ENCODE data around the gene WWC2. TPM values are rescaled to one million over a fixed set of nuclear protein-coding genes. Genes with fewer than 3 reads are reported as not detected.
"Not testable (repeated sequence)": the region's sequence is repeated elsewhere in the genome, so short reads cannot be mapped to it uniquely, and the experiment has no call there.

The WWC2 gene
- total and polyA plus RNA-seq, 4 donors, result 7.1 to 50.3 (median 24.9) TPM

DNA sequence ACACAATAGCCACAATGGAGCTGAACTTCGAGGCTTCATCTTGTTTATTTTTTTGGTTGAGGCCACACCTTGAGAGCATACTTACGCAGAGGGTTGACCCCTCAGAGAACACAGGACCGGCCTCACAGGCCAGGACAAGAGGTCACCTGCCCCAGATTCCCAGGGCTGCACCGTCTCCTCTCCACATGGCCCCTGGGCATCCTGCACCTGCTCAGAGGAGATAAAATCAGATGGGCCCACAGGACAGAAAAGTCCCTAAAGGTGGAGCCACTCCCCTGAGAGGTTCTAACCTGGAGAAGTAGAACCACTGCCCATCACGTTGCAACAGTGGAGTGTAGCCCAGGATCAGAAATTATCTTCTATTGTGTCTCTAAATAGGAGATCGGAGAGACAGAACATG lies 224.2 kb downstream of the WWC2 start:
- no peaks in the 10 kb centered on the region for H3K27me3 ChIP-seq (ENCODE audit: control insufficient read depth in 1 of 2, insufficient read depth in 2 of 2, low read length in 1 of 2)
- ATAC-seq (ENCODE audit: low FRiP score), result no peak
- 91 to 92% methylated on average over 6 of the region's 6 CpGs for WGBS, 2 donors

DNA sequence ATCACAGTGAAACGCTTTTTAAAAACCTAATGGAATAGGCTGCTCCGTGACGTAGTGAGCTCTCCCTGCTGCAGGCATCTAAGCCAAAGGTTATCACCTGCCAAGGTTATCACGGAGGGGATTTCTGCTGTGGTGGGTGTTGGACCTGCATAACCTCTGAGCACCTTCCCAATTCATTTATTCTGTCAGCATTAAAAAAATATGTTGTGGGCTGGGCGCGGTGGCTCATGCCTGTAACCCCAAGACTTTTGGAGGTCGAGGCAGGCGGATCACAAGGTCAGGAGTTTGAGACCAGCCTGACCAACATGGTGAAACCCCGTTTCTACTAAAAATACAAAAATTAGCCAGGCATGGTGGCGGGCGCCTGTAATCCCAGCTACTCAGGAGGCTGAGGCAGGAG lies 225.0 kb downstream of the WWC2 start:
- intact Hi-C loops (cut with DNase I); H3K27ac ChIP-seq (ENCODE audit: low read depth in 1 of 2, low read length in 2 of 2); H3K4me1 ChIP-seq (ENCODE audit: control insufficient read depth in 1 of 2, insufficient read depth in 2 of 2, low read length in 2 of 2); H3K9me3 ChIP-seq (ENCODE audit: control insufficient read depth, low read length); ATAC-seq (ENCODE audit: low FRiP score); DNase-seq; H3K4me3 ChIP-seq (ENCODE audit: low read length in 2 of 2); H3K27me3 ChIP-seq (ENCODE audit: control insufficient read depth in 1 of 2, insufficient read depth in 2 of 2, low read length in 1 of 2); H3K36me3 ChIP-seq (ENCODE audit: control insufficient read depth in 1 of 2, insufficient read depth in 2 of 2, low read length in 1 of 2): not testable (repeated sequence)
- 95% methylated on average over 11 of the region's 11 CpGs for WGBS, 2 donors

More for the DNA sequence above, 224.2 kb downstream of the WWC2 start:
- DNase-seq, result no peak
- intact Hi-C loops (cut with DNase I), result no loop called here
- no peak overlapping the region for H3K27ac ChIP-seq (ENCODE audit: low read depth in 1 of 2, low read length in 2 of 2)
- no peaks in the 10 kb centered on the region for H3K9me3 ChIP-seq (ENCODE audit: control insufficient read depth, low read length)
- H3K4me3 ChIP-seq (ENCODE audit: low read length in 2 of 2), result no peak overlapping the region
- H3K36me3 ChIP-seq (ENCODE audit: control insufficient read depth in 1 of 2, insufficient read depth in 2 of 2, low read length in 1 of 2), result peaks cover 0 to 2% of the 10 kb centered on the region in 2 donors
- no peaks in the 10 kb centered on the region for H3K4me1 ChIP-seq (ENCODE audit: control insufficient read depth in 1 of 2, insufficient read depth in 2 of 2, low read length in 2 of 2)

DNA sequence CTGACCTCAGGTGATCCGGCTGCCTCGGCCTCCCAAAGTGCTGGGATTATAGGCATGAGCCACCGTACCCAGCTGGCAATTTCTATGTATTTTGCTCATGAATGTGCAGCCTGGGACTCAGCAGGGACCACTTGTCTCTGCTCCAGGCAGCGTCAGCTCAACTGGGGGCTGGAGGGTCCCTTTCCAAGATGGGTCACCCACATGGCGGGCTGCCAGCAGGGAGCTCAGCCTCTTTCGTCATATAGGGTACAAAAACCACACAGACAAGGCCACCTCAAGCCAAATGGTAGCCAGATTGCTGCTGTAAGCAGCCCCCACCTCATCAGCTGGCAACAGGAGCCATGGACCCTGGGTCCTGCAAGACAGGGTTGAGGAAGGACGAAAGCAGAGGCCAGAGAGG lies 225.6 kb downstream of the WWC2 start:
- 92% methylated on average over 7 of the region's 7 CpGs for WGBS, 2 donors
- H3K9me3 ChIP-seq (ENCODE audit: control insufficient read depth, low read length), result peaks cover 2% of the 10 kb centered on the region
- intact Hi-C loops (cut with DNase I), result no loop called here

DNA sequence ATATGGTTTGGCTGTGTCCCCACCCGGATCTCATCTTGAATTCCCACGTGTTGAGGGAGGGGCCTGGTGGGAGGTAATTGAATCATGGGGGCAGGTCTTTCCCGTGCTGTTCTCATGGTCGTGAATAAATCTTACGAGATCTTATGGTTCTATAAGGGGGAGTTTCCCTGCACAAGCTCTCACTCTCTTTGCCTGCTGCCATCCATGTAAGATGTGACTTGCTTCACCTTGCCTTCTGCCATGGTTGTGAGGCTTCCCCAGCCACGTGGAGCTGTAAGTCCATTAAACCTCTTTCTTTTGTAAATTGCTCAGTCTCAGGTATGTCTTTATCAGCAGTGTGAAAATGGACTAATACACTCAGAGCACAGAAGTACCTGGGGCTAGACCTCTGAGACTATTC lies 227.3 kb downstream of the WWC2 start:
- H3K36me3 ChIP-seq (ENCODE audit: control insufficient read depth in 1 of 2, insufficient read depth in 2 of 2, low read length in 1 of 2); H3K4me3 ChIP-seq (ENCODE audit: low read length in 2 of 2); intact Hi-C loops (cut with DNase I); ATAC-seq (ENCODE audit: low FRiP score); H3K9me3 ChIP-seq (ENCODE audit: control insufficient read depth, low read length); DNase-seq; H3K27me3 ChIP-seq (ENCODE audit: control insufficient read depth in 1 of 2, insufficient read depth in 2 of 2, low read length in 1 of 2); H3K27ac ChIP-seq (ENCODE audit: low read depth in 1 of 2, low read length in 2 of 2); H3K4me1 ChIP-seq (ENCODE audit: control insufficient read depth in 1 of 2, insufficient read depth in 2 of 2, low read length in 2 of 2): not testable (repeated sequence)
- WGBS, 2 donors, result 84 to 92% methylated on average over 6 of the region's 6 CpGs

More for the DNA sequence above, 225.6 kb downstream of the WWC2 start:
- H3K27me3 ChIP-seq (ENCODE audit: control insufficient read depth in 1 of 2, insufficient read depth in 2 of 2, low read length in 1 of 2), result no peaks in the 10 kb centered on the region
- H3K4me3 ChIP-seq (ENCODE audit: low read length in 2 of 2), result no peak overlapping the region
- no peaks in the 10 kb centered on the region for H3K4me1 ChIP-seq (ENCODE audit: control insufficient read depth in 1 of 2, insufficient read depth in 2 of 2, low read length in 2 of 2)
- H3K36me3 ChIP-seq (ENCODE audit: control insufficient read depth in 1 of 2, insufficient read depth in 2 of 2, low read length in 1 of 2), result no peaks in the 10 kb centered on the region
- ATAC-seq (ENCODE audit: low FRiP score), result no peak
- DNase-seq, result no peak
- no peak overlapping the region for H3K27ac ChIP-seq (ENCODE audit: low read depth in 1 of 2, low read length in 2 of 2)

DNA sequence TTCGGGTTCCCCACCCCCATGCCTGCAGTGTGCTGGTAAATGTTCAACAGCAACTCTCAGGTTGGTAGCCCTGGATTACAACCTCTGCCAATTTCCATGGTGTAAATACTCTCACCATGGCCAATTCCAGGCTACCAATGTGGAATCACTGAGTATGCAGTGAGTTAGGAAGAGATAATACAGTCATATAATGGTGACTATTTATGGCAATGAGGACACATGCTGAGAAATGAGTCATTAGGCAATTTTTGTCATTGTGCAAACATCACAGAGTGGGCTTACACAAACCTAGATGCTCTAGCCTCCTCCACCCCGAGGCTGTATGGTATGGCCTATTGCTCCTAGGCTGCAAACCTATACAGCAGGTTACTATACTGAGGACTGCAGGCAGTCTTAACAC lies 227.8 kb downstream of the WWC2 start:
- ATAC-seq (ENCODE audit: low FRiP score) (no peak), DNase-seq (no peak)
- Histone ChIP-seq H3K27ac (ENCODE audit: low read depth in 1 of 2, low read length in 2 of 2) (no peak overlapping the region), H3K4me3 (ENCODE audit: low read length in 2 of 2) (no peak overlapping the region), H3K4me1 (ENCODE audit: control insufficient read depth in 1 of 2, insufficient read depth in 2 of 2, low read length in 2 of 2) (no peaks in the 10 kb centered on the region), H3K36me3 (ENCODE audit: control insufficient read depth in 1 of 2, insufficient read depth in 2 of 2, low read length in 1 of 2) (no peaks in the 10 kb centered on the region), H3K27me3 (ENCODE audit: control insufficient read depth in 1 of 2, insufficient read depth in 2 of 2, low read length in 1 of 2) (no peaks in the 10 kb centered on the region), H3K9me3 (ENCODE audit: control insufficient read depth, low read length) (peaks cover 2% of the 10 kb centered on the region)
- 48 to 72% methylated on average over 2 of the region's 2 CpGs for WGBS, 2 donors
- intact Hi-C loops (cut with DNase I), result no loop called here

DNA sequence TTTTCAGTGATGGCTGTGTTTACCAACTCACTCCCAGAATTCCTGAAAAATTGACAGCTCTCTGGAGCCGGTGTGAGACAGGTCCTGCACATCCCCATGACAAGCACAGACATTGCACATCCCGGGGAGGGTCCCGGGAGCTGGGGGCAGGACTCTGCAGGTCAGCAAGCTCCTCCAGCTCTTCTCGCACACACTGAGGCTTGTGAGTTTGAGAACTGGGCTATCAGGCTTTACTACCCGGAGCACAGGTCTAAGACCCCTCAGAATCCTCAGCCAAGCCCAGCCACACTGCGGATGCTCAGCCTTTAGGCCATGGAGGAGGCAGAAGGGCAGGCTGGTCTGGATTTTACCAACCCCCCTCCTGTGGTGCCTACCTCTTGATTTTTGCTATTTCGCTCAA lies 228.8 kb downstream of the WWC2 start:
- Histone ChIP-seq H3K27ac (ENCODE audit: low read depth in 1 of 2, low read length in 2 of 2) (no peak overlapping the region), H3K4me1 (ENCODE audit: control insufficient read depth in 1 of 2, insufficient read depth in 2 of 2, low read length in 2 of 2) (no peaks in the 10 kb centered on the region), H3K27me3 (ENCODE audit: control insufficient read depth in 1 of 2, insufficient read depth in 2 of 2, low read length in 1 of 2) (no peaks in the 10 kb centered on the region), H3K9me3 (ENCODE audit: control insufficient read depth, low read length) (peaks cover 2% of the 10 kb centered on the region), H3K36me3 (ENCODE audit: control insufficient read depth in 1 of 2, insufficient read depth in 2 of 2, low read length in 1 of 2) (no peaks in the 10 kb centered on the region), H3K4me3 (ENCODE audit: low read length in 2 of 2) (no peak overlapping the region)
- 93 to 95% methylated on average over 7 of the region's 7 CpGs for WGBS, 2 donors
- ATAC-seq (ENCODE audit: low FRiP score) (no peak), DNase-seq (no peak)
- intact Hi-C loops (cut with DNase I), result no loop called here

DNA sequence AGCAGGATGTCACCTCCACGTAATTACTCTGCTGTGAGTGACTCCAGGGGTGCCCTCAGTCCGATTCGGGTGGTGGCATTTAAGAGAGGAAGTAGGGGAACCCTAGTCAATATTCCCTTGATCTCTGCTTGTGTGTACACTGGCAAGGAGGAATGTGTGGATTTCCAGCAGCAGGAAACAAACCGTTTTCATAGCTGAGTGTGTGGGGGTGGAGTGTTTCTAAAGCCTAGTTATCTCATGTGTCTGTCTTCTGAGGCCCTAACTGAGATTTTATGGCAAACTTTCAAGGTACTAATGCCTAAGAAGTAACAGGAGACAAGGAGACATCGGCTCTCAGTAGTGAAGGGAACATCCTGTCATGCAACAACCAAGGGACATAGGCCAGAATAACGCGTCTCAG lies 229.8 kb downstream of the WWC2 start:
- H3K36me3 ChIP-seq (ENCODE audit: control insufficient read depth in 1 of 2, insufficient read depth in 2 of 2, low read length in 1 of 2), result no peaks in the 10 kb centered on the region
- H3K4me1 ChIP-seq (ENCODE audit: control insufficient read depth in 1 of 2, insufficient read depth in 2 of 2, low read length in 2 of 2), result no peaks in the 10 kb centered on the region
- 40 to 41% methylated on average over 7 of the region's 7 CpGs for WGBS, 2 donors
- no peak overlapping the region for H3K27ac ChIP-seq (ENCODE audit: low read depth in 1 of 2, low read length in 2 of 2)
- intact Hi-C loops (cut with DNase I), result no loop called here
- peaks cover 2% of the 10 kb centered on the region for H3K9me3 ChIP-seq (ENCODE audit: control insufficient read depth, low read length)
- H3K27me3 ChIP-seq (ENCODE audit: control insufficient read depth in 1 of 2, insufficient read depth in 2 of 2, low read length in 1 of 2), result no peaks in the 10 kb centered on the region
- DNase-seq (no peak), ATAC-seq (ENCODE audit: low FRiP score) (no peak)
- no peak overlapping the region for H3K4me3 ChIP-seq (ENCODE audit: low read length in 2 of 2)

DNA sequence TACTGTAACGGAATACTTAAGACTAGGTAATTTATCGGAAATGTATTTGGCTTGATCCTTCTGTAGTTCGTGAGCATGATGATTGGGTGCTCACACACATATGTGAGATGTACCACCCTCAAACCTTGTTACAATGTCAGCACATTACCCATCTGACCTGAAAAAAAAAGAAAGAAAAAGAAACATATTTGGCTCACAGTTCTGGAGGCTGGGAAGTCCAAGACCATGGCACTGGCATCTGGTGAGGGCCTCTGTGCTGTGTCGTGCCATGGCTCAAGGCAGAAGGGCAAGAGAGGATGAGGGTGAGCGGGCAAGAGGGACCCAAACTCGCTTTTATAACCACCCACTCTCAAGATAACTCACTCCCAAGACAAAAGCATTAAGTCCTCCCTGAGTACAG lies 230.2 kb downstream of the WWC2 start:
- Histone ChIP-seq H3K36me3 (ENCODE audit: control insufficient read depth in 1 of 2, insufficient read depth in 2 of 2, low read length in 1 of 2) (no peaks in the 10 kb centered on the region), H3K4me1 (ENCODE audit: control insufficient read depth in 1 of 2, insufficient read depth in 2 of 2, low read length in 2 of 2) (no peaks in the 10 kb centered on the region), H3K27me3 (ENCODE audit: control insufficient read depth in 1 of 2, insufficient read depth in 2 of 2, low read length in 1 of 2) (no peaks in the 10 kb centered on the region), H3K4me3 (ENCODE audit: low read length in 2 of 2) (no peak overlapping the region), H3K9me3 (ENCODE audit: control insufficient read depth, low read length) (peaks cover 2% of the 10 kb centered on the region), H3K27ac (ENCODE audit: low read depth in 1 of 2, low read length in 2 of 2) (no peak overlapping the region)
- DNase-seq (no peak), ATAC-seq (ENCODE audit: low FRiP score) (no peak)
- intact Hi-C loops (cut with DNase I), result no loop called here
- 95 to 96% methylated on average over 6 of the region's 6 CpGs for WGBS, 2 donors

DNA sequence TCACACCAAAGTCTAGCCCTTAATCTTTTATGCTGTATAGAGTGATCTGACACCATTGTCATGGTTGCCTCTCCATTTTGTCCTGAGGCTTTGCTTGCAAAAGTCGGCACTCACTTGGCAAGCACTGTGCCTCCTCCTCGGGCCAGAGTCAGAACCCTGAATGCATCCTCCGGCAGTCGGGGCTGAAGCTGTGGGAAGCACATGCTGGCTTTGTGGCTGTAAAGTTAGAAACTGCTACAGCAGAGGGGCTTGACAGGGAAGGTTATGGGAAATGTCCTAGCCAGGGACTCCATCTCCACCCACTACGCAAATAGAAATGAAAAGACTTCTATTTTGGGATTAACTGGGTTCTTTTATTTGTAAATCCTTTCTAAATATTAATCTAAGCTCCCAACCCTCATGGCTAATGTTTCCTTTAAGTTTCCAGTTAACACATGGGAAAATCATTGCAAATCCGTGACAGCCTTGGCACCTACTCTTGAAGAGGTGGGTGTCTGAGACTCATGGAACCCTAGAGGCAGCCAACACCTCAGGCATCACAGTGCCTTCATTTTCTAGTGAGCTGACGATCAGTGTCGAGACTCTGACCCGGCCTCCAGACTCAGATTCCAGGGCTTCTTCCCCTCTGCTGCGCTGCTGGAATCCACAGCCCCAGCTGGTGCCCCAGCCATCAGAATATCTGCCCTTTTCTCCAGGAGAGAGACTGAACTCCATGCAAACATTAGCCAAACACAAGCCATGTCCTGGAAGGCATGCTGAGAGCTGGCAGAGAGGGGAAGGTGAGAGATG lies 231.1 kb downstream of the WWC2 start:
- Histone ChIP-seq H3K27ac (ENCODE audit: low read depth in 1 of 2, low read length in 2 of 2) (no peak overlapping the region), H3K4me3 (ENCODE audit: low read length in 2 of 2) (no peak overlapping the region), H3K9me3 (ENCODE audit: control insufficient read depth, low read length) (peaks cover 2% of the 10 kb centered on the region), H3K36me3 (ENCODE audit: control insufficient read depth in 1 of 2, insufficient read depth in 2 of 2, low read length in 1 of 2) (no peaks in the 10 kb centered on the region), H3K27me3 (ENCODE audit: control insufficient read depth in 1 of 2, insufficient read depth in 2 of 2, low read length in 1 of 2) (no peaks in the 10 kb centered on the region), H3K4me1 (ENCODE audit: control insufficient read depth in 1 of 2, insufficient read depth in 2 of 2, low read length in 2 of 2) (no peaks in the 10 kb centered on the region)
- WGBS, 2 donors, result 17 to 28% methylated on average over 10 of the region's 10 CpGs
- DNase-seq (no peak), ATAC-seq (ENCODE audit: low FRiP score) (no peak)
- intact Hi-C loops (cut with DNase I), result no loop called here
